ENCODE data around the gene THNSL1. TPM values are rescaled to one million over a fixed set of nuclear protein-coding genes. Genes with fewer than 3 reads are reported as not detected.

Gene THNSL1
- total and polyA plus RNA-seq, 9 of the 15 experiments (the other 6 are each of a cell fraction or from before 2014, with no cell fraction given) = 4.5 to 8.6 (median 6.3) TPM

DNA sequence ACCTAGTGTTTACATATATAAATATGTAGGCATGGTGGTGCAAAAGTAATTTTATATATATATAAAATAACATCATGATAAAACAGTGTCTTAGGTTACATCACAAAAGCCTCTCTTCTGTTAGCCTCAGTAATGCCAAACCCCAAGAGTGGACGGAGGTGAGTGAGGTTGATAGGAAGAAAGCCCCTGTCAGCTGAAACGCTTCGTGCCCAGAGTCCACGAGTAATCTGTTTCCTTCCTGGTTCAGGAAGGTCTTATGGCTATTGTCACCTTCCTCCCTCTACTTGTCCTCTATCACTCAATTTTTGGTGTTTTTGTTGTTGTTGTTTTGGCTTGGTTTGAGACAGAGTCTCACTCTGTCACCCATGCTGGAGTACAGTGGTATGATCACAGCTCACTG, 41.5 kb downstream of the THNSL1 start:
- Histone ChIP-seq H4K20me1 (replicated peaks; ENCODE audit: control insufficient read depth, insufficient read depth, low read length) (no peaks in the 10 kb centered on the region), H3K9me1 (ENCODE audit: control insufficient read depth, insufficient read depth, low read length) (no peaks in the 10 kb centered on the region), H3K27me3 (ENCODE audit: control insufficient read depth in 2 of 2, insufficient read depth in 2 of 2, low read length in 2 of 2) (no peaks in the 10 kb centered on the region), H3K9me3 (replicated peaks; ENCODE audit: control insufficient read depth, insufficient read depth, low read depth, low read length) (no peaks in the 10 kb centered on the region), H3K9ac (ENCODE audit: insufficient read depth in 1 of 2, low read depth in 2 of 2, low read length in 2 of 2) (no peak overlapping the region), H2AFZ (ENCODE audit: low read depth, low read length) (peak overlapping the region; percentile 71; the same call in 1 of the 2 replicates), H3K27ac (ENCODE audit: extremely low read depth, low read depth, low read length) (no peak overlapping the region; the same call in 2 of the 3 replicates), H3K36me3 (ENCODE audit: control insufficient read depth, insufficient read depth, low read length) (no peaks in the 10 kb centered on the region), H3K79me2 (ENCODE audit: control insufficient read depth, insufficient read depth, low read length) (no peaks in the 10 kb centered on the region), H3K4me2 (ENCODE audit: insufficient read depth, low read length) (peak overlapping the region; percentile 22; the same call in 1 of the 2 replicates), H3K4me1 (replicated peaks in 1 of 2; ENCODE audit: control insufficient read depth in 2 of 2, insufficient read depth in 2 of 2, low read length in 2 of 2) (peaks cover 16 to 48% of the 10 kb centered on the region in 2 experiments; a peak in 3 of 5 replicates), H3K4me3 (no peak overlapping the region)
- DNase-seq (ENCODE audit: extremely low read depth in 1 of 4, low spot score in 3 of 4) = no peak
- 47% methylated on average over 4 of the region's 4 CpGs for WGBS (ENCODE audit: insufficient coverage, low coverage, missing lambda C conversion rate)
- in situ Hi-C loops (cut with MboI) (no loop called here), intact Hi-C loops (cut with micrococcal nuclease) (no loop called here)
- ChIA-PET CTCF (ENCODE audit: low intra/inter-chr PET ratio) (no interaction called here), POLR2A (no interaction called here)
- ATAC-seq = no peak
- TF ChIP-seq BRD4 (IDR thresholded peaks at IDR 0.05) (no peak), CBFA2T3 (IDR thresholded peaks at IDR 0.05) (no peak), ZFPM2 (CRISPR knock-in tag; IDR thresholded peaks at IDR 0.05) (no peak), ZNF785 (CRISPR knock-in tag; IDR thresholded peaks at IDR 0.05) (no peak), POU5F1 (IDR thresholded peaks at IDR 0.05; ENCODE audit: borderline replicate concordance, low read depth, low read length, partially characterized antibody) (no peak), HOXB6 (CRISPR knock-in tag; IDR thresholded peaks at IDR 0.05; ENCODE audit: borderline replicate concordance) (no peak), ZC3H8 (IDR thresholded peaks at IDR 0.05) (no peak), ZNF175 (CRISPR knock-in tag; IDR thresholded peaks at IDR 0.05; ENCODE audit: low read depth) (no peak)
- TF ChIP-seq, protein P1, sequence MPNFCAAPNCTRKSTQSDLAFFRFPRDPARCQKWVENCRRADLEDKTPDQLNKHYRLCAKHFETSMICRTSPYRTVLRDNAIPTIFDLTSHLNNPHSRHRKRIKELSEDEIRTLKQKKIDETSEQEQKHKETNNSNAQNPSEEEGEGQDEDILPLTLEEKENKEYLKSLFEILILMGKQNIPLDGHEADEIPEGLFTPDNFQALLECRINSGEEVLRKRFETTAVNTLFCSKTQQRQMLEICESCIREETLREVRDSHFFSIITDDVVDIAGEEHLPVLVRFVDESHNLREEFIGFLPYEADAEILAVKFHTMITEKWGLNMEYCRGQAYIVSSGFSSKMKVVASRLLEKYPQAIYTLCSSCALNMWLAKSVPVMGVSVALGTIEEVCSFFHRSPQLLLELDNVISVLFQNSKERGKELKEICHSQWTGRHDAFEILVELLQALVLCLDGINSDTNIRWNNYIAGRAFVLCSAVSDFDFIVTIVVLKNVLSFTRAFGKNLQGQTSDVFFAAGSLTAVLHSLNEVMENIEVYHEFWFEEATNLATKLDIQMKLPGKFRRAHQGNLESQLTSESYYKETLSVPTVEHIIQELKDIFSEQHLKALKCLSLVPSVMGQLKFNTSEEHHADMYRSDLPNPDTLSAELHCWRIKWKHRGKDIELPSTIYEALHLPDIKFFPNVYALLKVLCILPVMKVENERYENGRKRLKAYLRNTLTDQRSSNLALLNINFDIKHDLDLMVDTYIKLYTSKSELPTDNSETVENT (CRISPR knock-in tag; IDR thresholded peaks at IDR 0.05) = no peak
- TF ChIP-seq, protein P2, sequence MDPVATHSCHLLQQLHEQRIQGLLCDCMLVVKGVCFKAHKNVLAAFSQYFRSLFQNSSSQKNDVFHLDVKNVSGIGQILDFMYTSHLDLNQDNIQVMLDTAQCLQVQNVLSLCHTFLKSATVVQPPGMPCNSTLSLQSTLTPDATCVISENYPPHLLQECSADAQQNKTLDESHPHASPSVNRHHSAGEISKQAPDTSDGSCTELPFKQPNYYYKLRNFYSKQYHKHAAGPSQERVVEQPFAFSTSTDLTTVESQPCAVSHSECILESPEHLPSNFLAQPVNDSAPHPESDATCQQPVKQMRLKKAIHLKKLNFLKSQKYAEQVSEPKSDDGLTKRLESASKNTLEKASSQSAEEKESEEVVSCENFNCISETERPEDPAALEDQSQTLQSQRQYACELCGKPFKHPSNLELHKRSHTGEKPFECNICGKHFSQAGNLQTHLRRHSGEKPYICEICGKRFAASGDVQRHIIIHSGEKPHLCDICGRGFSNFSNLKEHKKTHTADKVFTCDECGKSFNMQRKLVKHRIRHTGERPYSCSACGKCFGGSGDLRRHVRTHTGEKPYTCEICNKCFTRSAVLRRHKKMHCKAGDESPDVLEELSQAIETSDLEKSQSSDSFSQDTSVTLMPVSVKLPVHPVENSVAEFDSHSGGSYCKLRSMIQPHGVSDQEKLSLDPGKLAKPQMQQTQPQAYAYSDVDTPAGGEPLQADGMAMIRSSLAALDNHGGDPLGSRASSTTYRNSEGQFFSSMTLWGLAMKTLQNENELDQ (CRISPR knock-in tag; IDR thresholded peaks at IDR 0.05; ENCODE audit: borderline replicate concordance) = no peak
- TF ChIP-seq, protein P3, sequence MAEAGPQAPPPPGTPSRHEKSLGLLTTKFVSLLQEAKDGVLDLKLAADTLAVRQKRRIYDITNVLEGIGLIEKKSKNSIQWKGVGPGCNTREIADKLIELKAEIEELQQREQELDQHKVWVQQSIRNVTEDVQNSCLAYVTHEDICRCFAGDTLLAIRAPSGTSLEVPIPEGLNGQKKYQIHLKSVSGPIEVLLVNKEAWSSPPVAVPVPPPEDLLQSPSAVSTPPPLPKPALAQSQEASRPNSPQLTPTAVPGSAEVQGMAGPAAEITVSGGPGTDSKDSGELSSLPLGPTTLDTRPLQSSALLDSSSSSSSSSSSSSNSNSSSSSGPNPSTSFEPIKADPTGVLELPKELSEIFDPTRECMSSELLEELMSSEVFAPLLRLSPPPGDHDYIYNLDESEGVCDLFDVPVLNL (CRISPR knock-in tag; IDR thresholded peaks at IDR 0.05; ENCODE audit: low read depth) = no peak
- no TSS peak for BruUV-seq (replicated peaks)
- no peak for FAIRE-seq
